DMS153 (cell line): ENCODE measurements around the gene FER.
"Not testable (repeated sequence)": the region's sequence is repeated elsewhere in the genome, so short reads cannot be mapped to it uniquely, and the experiment has no call there.

ENCODE experiments used
- DNase-seq: peaks from one replicate; lab custom pipeline; 2025; lab: John Stamatoyannopoulos, UW

Gene FER

DNA sequence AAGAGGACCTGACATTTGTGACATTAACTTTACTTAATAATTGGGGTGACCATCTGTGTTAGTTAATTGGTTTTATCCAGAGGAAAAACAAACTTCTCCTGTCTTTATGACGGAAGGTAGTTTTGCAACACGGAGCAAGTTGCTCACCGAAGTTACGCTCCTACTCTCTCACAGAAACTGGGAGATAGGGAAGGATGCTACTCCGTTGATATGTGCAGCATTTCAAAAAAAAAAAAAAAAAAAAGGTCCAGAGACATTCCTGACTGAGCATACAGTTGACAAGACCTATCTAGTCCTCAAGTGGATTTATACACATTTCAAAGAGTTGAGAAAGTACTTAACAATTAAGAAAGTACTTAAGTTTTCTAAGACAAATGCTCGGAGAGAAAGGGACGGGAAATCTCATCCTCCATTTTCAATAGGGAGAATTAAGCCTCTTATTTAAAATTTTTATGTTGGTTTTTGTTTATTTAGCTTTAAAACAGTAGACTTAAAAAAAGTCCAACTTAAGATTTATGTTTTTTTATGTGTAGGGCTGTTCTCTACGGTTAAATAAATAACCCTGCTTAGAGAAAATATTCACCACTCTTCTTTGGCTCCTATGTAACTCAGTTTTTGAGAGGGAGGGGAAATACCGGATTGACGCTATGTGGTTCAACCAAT, 455 bp upstream of the FER start:
- DNase-seq, result no peak

DNA sequence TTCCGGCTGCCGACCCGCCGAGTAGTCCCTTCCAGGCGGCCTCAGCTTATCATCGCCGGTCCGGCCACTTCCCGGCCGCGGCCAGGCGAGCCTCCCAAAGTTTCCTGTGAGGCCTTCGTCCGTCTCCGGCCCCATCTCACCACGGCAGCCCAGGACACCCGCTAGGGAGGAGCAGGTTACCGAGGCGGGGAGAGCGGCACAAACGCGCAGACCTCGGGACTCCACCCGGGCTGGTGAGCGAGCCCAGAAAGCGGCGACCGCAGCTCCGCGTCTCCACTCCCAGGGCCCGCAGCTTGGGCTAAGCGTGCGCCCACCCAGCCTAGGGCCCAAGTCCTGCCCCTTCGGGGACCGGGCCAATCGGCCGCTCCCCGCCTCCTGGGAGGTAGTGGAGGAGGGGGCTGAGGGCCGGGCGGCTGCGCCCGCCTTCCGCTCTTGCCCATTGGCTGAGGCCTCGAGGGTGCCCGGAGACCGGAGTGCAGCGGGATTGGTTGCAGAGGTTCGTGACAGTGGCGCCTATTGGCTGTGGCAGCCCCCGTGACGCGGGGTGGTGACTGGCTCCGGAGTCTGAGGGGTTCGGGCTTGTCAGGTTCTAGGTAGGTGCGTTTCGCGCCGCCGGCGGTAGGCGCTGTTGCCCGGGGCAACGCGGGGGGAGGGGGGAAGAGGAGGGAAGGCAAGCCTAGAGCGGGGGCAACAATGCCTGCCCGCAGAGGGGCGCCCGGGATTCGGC, 867 bp downstream of the FER start:
- peak; percentile 92 for DNase-seq

DNA sequence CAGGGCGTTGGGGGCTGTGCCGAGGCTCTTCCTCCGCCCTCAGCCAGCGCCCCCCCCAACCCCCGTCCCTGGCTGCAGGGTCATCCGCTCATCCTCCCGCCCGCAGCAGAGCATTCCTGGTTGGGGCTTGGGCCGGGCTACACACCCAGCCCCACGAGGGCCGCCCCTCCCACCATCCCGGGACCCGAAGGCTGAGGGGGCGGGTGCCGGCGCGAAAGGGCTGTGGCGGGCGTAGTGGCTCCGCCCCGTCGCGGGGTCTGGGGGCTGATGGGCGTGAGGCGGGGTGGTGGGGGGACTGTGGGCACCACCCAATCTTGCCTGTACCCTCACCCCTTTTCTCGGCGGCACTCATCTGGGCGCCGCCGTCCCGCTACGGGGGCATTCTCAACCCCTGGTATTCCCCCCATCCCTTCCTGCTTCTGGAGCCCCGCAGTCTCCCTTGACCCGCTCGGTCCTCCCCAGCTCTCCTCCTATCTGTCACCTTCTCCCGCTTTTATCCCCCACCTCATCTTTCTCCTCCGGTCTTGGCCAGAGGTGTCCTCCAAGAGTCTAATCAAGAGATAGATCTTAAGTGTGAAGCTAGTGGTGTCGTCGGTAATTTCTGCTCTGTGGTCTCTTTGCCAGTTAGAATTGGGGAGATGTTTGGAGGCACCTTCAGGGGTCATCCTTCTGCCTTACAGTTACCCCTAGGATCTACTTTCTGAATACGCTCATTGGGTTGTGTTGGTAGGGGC, 1.6 kb downstream of the FER start:
- no peak for DNase-seq

DNA sequence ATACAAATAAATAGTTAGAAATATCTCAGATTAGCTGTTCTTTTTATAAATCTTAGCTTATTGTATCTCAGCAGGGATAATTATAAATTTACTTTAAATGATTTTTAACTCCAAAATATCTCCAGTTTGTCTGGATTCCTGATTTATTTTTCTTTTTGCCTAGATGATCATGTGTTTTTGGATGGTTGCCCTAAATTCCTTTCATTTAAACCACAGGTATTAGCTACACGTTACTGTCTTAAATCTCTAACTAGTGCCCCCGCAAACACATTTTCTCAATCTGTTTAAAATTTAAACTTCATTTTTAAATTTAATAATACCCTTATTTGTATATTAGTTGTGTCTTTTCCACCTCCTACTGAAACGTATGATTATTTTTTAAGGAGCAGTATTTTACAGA, 5.6 kb downstream of the FER start:
- DNase-seq, result no peak

DNA sequence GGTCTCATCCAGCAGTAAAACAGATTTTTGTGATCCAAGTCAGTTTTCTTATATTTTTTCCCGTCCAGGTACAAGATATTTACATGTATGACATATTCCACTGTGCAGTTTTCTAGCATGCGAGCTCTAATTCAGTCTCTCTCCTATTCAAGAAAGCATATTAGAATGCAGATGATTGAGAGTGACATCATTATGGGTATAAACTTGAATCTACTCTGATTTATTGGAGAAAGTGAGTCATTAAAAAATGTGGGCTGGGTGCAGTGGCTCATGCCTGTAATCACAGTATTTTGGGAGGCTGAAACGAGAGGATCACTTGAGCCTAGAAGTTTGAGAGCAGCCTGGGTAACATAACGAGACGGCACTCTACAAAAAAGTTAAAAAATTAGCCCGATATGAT, 6.2 kb downstream of the FER start:
- DNase-seq, result no peak

DNA sequence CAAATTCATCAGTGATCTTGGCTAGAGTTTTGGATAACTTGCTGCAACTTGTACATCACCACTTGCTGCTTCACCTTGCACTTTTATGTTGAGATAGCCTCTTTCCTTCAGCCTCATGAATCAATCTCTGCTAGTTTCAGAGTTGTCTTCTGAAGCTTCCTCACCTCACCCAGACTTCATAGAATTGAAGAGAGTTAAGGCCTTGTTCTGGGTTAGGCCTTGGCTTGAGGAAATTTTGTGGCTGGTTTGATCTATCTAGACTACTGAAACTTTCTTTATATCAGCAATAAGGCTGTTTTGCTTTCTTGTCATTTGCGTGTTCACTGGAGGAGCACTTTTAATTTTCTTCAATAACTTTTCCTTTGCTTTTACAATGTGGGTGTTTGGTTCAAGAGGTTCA, 12.8 kb downstream of the FER start:
- DNase-seq, result no peak

DNA sequence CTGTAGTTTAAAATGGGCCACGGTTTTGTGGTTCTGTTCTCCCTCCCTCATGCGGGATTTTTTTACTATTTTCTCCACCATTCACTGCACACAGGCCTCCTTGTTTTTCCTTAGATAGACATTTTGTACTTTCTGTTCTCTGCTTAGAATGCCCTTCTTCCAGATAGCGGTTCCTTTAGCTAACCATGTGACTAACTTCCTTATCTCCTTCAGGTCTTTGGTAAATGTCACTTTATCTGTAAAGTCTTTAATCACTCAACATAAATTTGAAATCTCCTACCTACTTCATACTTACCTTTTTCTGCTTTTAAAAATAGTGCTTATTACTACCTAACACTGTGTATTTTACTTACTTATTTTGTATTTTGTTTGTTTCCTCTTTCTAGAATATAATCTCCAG, 15.0 kb downstream of the FER start:
- no peak for DNase-seq

DNA sequence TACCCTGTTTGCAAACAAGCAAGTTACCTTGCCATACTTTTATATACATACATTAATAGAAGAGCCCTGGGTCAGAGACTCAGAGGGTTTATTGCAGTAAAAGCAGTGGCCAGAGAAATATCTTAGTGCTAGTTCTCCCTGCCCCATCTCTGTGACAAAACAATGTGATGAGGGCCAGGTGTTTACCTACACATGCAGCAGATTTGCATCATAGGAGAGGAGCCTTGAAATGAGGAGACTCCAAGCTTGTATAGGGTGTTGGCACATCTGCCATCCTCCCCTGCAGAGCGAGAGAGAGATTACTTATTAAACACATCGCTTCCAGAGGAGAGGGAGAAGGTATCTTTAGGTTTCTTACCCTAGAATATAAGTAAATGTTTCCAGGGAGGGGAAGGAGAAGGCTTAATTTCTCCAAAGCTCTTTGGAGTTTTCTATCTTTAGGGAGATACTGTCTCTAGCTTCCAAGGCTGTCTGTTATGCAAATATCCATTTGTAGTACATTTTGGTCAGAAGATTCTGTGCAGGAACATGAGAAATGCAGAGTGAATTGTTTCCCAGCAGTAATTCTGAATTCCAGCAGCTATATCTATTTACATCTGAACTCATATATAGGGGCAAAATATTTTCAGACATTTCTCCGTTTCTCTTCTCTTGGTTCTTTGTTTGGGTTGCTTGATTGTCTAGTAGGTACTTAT, 15.7 kb downstream of the FER start:
- no peak for DNase-seq

DNA sequence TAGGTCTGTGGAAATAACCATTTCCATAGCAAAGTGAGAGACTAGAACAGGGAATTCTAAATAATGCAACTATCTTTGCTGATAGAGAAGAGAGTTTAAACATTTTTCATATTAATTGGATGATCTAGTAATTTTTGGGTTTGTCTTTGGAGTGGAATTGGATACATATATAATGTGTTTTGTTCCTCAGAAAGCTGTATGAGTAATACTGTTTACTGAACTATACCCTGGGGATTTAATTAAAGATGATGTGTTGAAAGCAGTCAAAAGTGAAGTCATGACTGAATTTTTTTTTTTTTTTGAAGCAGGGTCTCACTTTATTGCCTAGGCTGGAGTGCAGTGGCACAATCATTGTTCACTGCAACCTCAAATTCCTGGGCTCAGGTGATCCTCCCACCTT, 17.9 kb downstream of the FER start:
- DNase-seq, result no peak

DNA sequence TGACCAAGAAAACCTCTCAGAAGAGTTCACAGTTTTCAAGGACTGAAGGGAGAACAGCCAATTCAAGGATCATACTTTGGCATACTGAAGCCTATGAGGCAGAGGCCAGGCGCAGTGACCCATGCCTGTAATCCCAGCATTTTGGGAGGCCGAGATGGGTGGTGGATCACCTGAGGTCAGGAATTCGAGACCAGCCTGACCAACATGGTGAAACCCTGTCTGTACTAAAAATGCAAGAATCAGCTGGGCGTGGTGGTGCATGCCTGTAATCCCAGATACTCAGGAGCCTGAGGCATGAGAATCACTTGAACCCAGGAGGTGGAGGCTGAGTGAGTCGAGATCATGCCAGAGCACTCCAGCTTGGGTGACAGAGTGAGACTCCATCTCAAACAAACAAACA, 19.2 kb downstream of the FER start:
- DNase-seq, result not testable (repeated sequence)

DNA sequence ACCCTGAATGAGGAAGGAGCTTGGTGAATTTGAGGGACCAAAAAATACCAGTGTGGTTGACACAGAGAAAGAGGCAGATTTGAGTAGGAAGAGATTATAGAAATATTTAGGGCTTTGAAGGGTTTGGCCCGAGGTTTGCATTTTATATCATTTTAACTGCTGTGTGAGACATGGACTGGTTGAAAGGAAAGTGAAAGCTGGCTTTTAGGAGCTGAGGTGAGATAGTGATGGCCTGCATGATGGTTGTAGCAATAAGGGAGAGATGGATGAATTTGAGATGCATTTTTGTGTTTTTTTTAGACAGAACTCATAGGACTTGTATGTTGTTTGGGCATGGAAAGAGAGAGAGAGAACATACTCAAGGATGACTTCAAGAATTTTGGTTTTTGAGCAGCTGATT, 21.7 kb downstream of the FER start:
- no peak for DNase-seq

DNA sequence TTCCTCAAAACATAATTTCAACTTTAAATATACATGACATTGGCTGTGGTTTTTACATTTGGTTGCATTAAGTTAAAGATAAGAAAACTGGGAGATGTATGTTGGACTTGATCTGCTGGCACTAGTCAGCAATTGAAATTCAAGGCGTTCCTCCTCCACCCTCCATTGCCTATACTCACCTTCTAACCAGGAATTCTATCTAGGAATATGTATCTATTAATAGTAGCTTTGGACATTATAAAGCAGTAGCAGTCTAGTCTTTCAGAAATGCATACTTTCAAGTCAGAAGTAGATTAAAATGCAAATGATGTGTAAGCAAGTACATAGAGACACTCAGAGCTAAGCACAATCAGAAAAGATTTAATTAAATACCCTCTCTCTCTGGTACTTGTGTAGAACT, 24.9 kb downstream of the FER start:
- no peak for DNase-seq

DNA sequence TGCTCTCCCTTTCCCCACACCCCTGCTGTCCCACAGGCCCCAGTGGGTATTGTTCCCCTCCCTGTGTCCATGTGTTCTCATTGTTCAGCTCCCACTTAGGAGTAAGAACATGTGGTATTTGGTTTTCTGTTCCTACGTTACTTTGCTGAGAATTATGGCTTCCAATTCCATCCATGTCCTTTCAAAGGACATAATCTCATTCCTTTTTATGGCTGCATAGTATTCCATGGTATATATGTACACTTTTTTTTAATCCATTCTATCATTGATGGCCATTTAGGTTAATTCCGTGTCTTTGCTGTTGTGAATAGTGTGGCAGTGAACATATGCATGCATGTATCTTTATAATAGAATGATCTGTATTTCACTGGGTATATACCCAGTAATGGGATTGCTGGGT, 25.6 kb downstream of the FER start:
- no peak for DNase-seq

DNA sequence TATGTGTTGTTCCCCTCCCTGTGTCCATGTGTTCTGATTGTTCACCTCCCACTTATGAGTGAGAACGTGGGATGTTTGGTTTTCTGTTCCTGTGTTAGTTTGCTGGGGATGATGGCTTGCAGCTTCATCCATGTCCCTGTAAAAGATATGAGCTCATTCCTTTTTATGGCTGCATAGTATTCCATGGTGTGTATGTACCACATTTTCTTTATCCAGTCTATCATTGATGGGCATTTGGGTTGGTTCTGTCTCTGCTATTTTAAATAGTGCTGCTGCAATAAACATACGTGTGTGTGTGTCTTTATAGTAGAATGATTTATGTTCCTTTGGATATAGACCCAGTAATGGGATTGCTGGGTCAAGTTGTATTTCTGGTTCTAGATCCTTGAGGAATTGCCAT, 26.4 kb downstream of the FER start:
- not testable (repeated sequence) for DNase-seq

DNA sequence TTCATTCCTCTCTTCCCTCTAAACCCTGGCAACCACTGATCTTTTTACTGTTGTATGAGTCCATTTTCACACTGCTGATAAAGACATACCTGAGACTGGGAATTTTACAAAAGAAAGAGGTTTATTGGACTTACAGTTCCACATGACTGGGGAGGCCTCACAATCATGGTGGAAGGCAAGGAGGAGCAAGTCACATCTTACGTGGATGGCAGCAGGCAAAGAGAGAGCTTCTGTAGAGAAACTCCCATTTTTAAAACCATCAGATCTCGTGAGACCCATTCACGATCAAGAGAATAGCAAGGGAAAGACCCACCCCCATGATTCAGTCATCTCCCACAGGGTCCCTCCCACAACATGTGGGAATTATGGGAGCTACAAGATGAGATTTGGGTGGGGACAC, 29.9 kb downstream of the FER start:
- DNase-seq, result not testable (repeated sequence)

DNA sequence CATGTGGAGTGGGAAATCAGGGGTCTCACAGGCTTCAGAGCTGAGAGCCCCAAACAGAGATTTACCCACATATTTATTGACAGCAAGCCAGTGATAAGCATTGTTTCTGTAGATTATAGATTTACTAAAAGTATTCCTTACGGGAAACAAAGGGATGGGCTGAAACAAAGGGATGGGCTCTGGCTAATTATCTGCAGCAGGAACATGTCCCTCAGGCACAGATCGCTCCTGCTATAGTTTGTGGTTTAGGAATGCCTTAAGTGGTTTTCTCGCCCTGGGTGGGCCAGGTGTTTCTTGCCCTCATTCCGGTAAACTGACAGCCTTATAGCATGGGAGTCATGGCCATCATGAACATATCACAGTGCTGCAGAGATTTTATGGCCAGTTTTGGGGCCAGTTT, 36.9 kb downstream of the FER start:
- not testable (repeated sequence) for DNase-seq

DNA sequence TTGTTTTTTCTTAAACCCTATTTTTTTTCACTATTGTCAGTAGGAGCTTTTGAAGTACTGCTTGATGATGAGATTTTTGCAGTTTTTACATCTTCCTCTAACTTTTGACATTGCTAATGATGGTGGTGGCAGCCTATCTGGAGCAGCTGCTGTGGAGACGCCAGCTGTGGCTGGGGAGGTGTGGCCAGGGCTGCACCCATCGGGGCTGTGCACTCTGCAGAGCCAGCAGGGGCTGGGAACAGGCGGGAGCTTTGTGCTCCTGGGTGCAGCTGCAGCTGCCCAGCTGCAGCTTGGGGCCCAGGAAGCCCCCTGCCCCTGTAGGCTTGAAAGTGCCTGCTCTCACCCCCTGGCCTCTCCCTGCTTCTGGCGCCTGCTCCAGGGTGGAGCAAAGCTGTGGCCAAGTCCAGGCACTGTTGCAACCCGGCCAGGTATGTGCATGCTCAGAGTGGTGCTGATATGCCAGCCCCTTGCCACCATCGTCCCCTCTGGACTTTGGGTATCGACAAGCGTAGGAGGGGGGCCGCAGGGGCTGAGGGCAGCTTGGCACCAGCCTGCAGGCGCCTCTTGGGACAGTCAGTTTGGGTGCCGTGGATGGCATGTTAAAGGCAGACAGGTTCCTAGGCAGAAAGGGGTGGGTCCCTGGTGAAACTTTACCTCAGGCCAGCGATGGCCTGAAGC, 39.2 kb downstream of the FER start:
- DNase-seq, result no peak

DNA sequence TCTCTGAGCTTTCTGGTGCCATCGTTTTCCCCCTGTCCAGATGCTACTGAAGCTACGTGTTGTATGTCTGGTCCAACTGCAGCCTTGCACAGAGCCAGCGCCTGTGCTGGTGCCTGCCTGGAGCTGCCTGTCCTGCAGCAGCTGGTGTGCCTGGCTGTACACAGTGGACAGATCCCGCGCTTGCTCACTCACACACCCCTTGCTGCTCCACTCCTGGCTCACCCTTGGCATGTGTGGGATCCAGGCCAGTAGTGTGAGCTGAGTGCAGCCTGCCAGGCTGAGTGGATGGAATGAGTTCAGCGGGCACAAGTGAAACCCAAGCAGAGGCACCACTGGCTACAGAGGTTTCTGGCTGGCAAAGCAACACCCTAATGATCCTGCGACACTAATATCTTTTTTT, 40.4 kb downstream of the FER start:
- no peak for DNase-seq

DNA sequence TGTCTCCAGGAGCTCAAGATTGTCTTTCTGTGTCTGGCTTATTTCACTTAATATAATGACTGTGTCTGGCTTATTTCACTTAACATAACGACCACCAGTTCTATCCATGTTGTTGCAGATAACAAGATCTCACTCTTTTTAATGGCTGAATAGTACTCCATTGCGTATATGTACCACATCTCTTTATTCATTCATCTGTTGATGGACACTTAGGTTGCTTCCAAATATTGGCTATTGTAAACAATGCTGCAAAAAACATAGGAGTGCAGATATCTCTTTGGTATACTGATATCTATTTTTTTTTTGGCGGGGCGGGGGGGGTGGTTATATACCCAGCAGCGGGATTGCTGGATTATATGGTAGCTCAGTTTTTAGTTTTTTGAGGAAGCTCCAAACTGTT, 45.5 kb downstream of the FER start:
- DNase-seq, result no peak

DNA sequence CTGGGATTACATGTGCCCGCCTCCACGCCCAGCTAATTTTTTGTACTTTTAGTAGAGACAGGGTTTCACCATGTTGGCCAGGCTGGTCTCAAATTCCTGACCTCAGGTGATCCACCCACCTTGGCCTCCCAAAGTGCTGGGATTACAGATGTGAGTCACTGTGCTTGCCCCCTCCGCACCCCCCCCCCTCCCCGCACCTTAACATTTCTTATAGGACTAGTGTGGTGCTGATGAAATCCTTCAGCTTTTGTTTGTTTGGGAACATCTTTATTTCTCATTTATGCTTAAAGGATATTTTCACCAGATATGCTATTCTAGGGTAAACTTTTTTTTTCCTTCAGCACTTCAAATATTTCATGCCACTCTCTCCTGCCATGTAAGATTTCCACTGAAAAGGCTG, 46.7 kb downstream of the FER start:
- not testable (repeated sequence) for DNase-seq

DNA sequence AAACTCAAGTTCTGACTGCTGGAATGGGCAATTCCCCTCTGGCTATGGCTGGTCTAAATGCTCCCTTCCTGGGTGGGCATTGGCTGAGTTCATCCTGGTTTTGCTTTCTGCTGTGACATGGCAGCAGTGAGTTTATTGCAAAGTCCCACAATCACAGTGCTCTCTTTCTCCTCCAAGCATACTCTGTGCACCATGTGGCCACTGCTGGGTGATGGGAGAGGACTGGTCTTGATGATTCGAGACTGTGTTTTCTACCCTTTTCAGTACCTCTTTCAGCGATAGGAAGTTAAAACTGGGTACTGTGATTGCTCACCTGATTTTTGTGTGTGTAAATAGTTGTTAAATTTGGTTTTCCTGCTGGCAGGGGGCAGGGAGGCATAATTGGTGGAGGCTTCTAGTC, 49.7 kb downstream of the FER start:
- DNase-seq, result no peak

DNA sequence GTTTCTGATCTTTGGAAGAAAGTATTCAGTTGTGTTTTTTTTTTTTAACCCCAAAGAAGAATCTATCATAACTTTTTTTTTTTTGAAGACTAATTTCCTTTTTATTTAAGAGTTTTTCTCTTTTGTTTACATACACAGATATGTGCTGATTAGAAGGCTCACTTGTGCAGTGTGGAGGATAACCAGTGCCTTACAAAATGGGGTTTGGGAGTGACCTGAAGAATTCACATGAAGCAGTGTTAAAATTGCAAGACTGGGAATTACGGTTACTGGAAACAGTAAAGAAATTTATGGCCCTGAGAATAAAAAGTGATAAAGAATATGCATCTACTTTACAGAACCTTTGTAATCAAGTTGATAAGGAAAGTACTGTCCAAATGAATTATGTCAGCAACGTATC, 50.3 kb downstream of the FER start:
- no peak for DNase-seq
